HepG2 (cell line): ENCODE measurements around the gene PCDHB7. TPM values are rescaled to one million over a fixed set of nuclear protein-coding genes. Genes with fewer than 3 reads are reported as not detected.

Experiments used
- CREBL2 ChIP-seq: sonication (generic); formaldehyde crosslinking; IDR thresholded peaks from 2 replicates; pipeline ENCODE4 v1.8.1; 2023; ENCODE audit warnings: missing genetic modification reagents, mild to moderate bottlenecking, borderline replicate concordance
- ELK4 ChIP-seq: sonication (generic); formaldehyde crosslinking; IDR thresholded peaks from 2 replicates; pipeline ENCODE4 v1.9.0; 2021; ENCODE audit warnings: missing genetic modification reagents, borderline replicate concordance
- HBP1 ChIP-seq: IDR thresholded peaks from 2 replicates; pipeline ENCODE4 v1.6.1; 2016; ENCODE audit warnings: low read depth, control low read depth
- HES4 ChIP-seq: sonication (generic); formaldehyde crosslinking; IDR thresholded peaks from 2 replicates; pipeline ENCODE4 v1.9.0; 2021; ENCODE audit warnings: mild to moderate bottlenecking, missing genetic modification reagents, borderline replicate concordance
- HNRNPH1 ChIP-seq: fragments of 200-400 bp; formaldehyde crosslinking; optimal IDR thresholded peaks from 2 replicates; pipeline ENCODE3; 2017; ENCODE audit warnings: mild to moderate bottlenecking, low read depth, low read length
- HOXA3 ChIP-seq: sonication (generic); formaldehyde crosslinking; IDR thresholded peaks from 2 replicates; pipeline ENCODE4 v1.5.0; 2020; ENCODE audit warnings: missing genetic modification reagents
- MIXL1 ChIP-seq: IDR thresholded peaks from 2 replicates; pipeline ENCODE4 v1.6.1; 2016
- NONO ChIP-seq, 2 experiments: fragments of 450-650 bp in 1 of 2; sonication (generic) in 1 of 2; formaldehyde crosslinking in 1 of 2; IDR thresholded peaks in 1 of 2; conservative IDR thresholded peaks in 1 of 2; 2 replicates each; pipeline versions ENCODE4 v1.6.1 to v1.8.0; 2017 to 2022; ENCODE audit warnings: mild to moderate bottlenecking in 1 of 2, missing genetic modification reagents in 1 of 2, moderate library complexity in 1 of 2
- NR3C1 ChIP-seq: sonication (generic); formaldehyde crosslinking; IDR thresholded peaks from 2 replicates; pipeline ENCODE4 v1.4.0; 2020; ENCODE audit warnings: missing genetic modification reagents
- PATZ1 ChIP-seq: sonication (generic); formaldehyde crosslinking; IDR thresholded peaks from 2 replicates; pipeline ENCODE4 v1.4.0; 2020; ENCODE audit warnings: missing genetic modification reagents
- SIX1 ChIP-seq: sonication (generic); formaldehyde crosslinking; IDR thresholded peaks from 2 replicates; pipeline ENCODE4 v1.4.0; 2020; ENCODE audit warnings: missing genetic modification reagents, borderline replicate concordance
- TCF12 ChIP-seq, 2 experiments: fragments of 450-650 bp in 1 of 2; sonication (generic) in 1 of 2; formaldehyde crosslinking in 1 of 2; IDR thresholded peaks; 2 replicates each; pipeline versions ENCODE4 v1.6.1 to v1.8.0; 2017 to 2022; ENCODE audit warnings: antibody characterized with exemption in 1 of 2, mild to moderate bottlenecking in 1 of 2, missing genetic modification reagents in 1 of 2, moderate library complexity in 1 of 2
- U2AF1 ChIP-seq: fragments of 200-400 bp; formaldehyde crosslinking; optimal IDR thresholded peaks from 2 replicates; pipeline ENCODE3; 2017; ENCODE audit warnings: mild to moderate bottlenecking, low read depth, low read length
- ZBTB39 ChIP-seq: sonication (generic); formaldehyde crosslinking; IDR thresholded peaks from 2 replicates; pipeline ENCODE4 v1.5.0; 2020; ENCODE audit warnings: missing genetic modification reagents
- ZMYM4 ChIP-seq: sonication (generic); formaldehyde crosslinking; IDR thresholded peaks from 2 replicates; pipeline ENCODE4 v1.8.1; 2023; ENCODE audit warnings: mild to moderate bottlenecking, missing genetic modification reagents
- ZNF138 ChIP-seq: sonication (generic); formaldehyde crosslinking; IDR thresholded peaks from 2 replicates; pipeline ENCODE4 v1.5.0; 2020; ENCODE audit warnings: mild to moderate bottlenecking, low read depth, missing genetic modification reagents
- ZNF574 ChIP-seq: sonication (generic); formaldehyde crosslinking; IDR thresholded peaks from 2 replicates; pipeline ENCODE4 v1.4.0; 2020; ENCODE audit warnings: missing genetic modification reagents
- polyA plus RNA-seq, 8 experiments: library from polyadenylated mRNA; depleted of rRNA in 3 of 8; stranded (reverse) in 7 of 8; unstranded in 1 of 8; fragments of >200 nt; fragmentation: Illumina TruSeq in 4 of 8; extraction: Trizol in 4 of 8; gene quantifications; 2 replicates each; pipeline versions ENCODE4 v1.2.1 to v1.2.3, GENCODE V29; 2011 to 2016; ENCODE audit warnings: low read depth in 4 of 8, missing spikeins in 1 of 8, mixed read lengths in 1 of 8; ENCODE audit not compliant: insufficient read depth in 1 of 8
- total RNA-seq, 5 experiments: library from RNA; depleted of rRNA; stranded (reverse); fragments of >200 nt; fragmentation: Illumina TruSeq; extraction: Trizol; gene quantifications; 2 replicates each; pipeline ENCODE4 v1.2.3, GENCODE V29; 2016; ENCODE audit warnings: low read depth in 1 of 5

Gene PCDHB7
- total and polyA plus RNA-seq, 2 of the 13 experiments (the other 11 are each of a cell fraction or from before 2014, with no cell fraction given), result 0.02 to 0.03 TPM

GRCh38 chr5:141182248-141182647 lies 9.8 kb downstream of the PCDHB7 start, which contains the start of gene PCDHB16 (continued):
- TF ChIP-seq PATZ1 (CRISPR knock-in tag), result no peak
- no peak for TF ChIP-seq ZBTB39
- peak; percentile 30; the same call in 1 of the 2 replicates for TF ChIP-seq HOXA3 (CRISPR knock-in tag)
- TF ChIP-seq ZNF574 (CRISPR knock-in tag), result peak; percentile 77
- 0 out of 2 replicates have a peak, but pooled peaks have one; percentile 32 for TF ChIP-seq ZMYM4 (CRISPR knock-in tag)
- TF ChIP-seq ZNF138, result no peak
- no peak for TF ChIP-seq ELK4
- TF ChIP-seq SIX1, result no peak
- TF ChIP-seq TCF12 (IDR thresholded peaks at IDR 0.05), result no peak
- TF ChIP-seq TCF12 (CRISPR knock-in tag; IDR thresholded peaks at IDR 0.05), result no peak
- TF ChIP-seq NONO (IDR thresholded peaks at IDR 0.05), result no peak
- TF ChIP-seq NONO (CRISPR knock-in tag; conservative IDR thresholded peaks at IDR 0.05), result no peak
- TF ChIP-seq CREBL2, result no peak
- TF ChIP-seq MIXL1, result no peak
- no peak for TF ChIP-seq HBP1
- no peak for TF ChIP-seq HES4 (CRISPR knock-in tag)
- no peak for TF ChIP-seq HNRNPH1
- no peak for TF ChIP-seq U2AF1
- TF ChIP-seq NR3C1, result no peak
